ENCODE results near the gene RAB22A. TPM values are rescaled to one million over a fixed set of nuclear protein-coding genes. Genes with fewer than 3 reads are reported as not detected.
"Not testable (repeated sequence)": the region's sequence is repeated elsewhere in the genome, so short reads cannot be mapped to it uniquely, and the experiment has no call there.

The RAB22A gene
- total RNA-seq, 1 donor from 2014 or later: 9.1 TPM

- DNase-seq (ENCODE audit: low read depth in 2 of 2): peak; percentile 1 to 48
Measured at GRCh38 chr20:58408603-58409246, 99.2 kb downstream of the RAB22A start.

- not testable (repeated sequence) for DNase-seq (ENCODE audit: low read depth in 2 of 2)
Measured at GRCh38 chr20:58414216-58414615, 104.7 kb downstream of the RAB22A start.

- not testable (repeated sequence) for DNase-seq (ENCODE audit: low read depth in 2 of 2)
Measured at GRCh38 chr20:58414786-58415185, 105.3 kb downstream of the RAB22A start.

- no peak for DNase-seq (ENCODE audit: low read depth in 2 of 2)
Measured at GRCh38 chr20:58416057-58416456, 106.5 kb downstream of the RAB22A start.

GRCh38 chr20:58416835-58417234 is 107.3 kb downstream of the RAB22A start:
- DNase-seq (ENCODE audit: low read depth in 2 of 2): peak; percentile 3 to 32

Other genes with a start within 250 kb of the RAB22A start
- not detected in 2 replicates for gene ANKRD60, start 81.1 kb upstream of the RAB22A start, total RNA-seq
- gene VAPB, start 79.5 kb downstream of the RAB22A start, total RNA-seq: 9.1 and 11.8 TPM in 2 replicates
- gene APCDD1L, start 205.7 kb downstream of the RAB22A start, total RNA-seq: not detected in 2 replicates